ENCODE results near the gene FHDC1. TPM values are rescaled to one million over a fixed set of nuclear protein-coding genes. Genes with fewer than 3 reads are reported as not detected.

Gene FHDC1
- total RNA-seq, 1 experiment from 2014 or later: 1.7 TPM

- in situ Hi-C loops (cut with HindIII; ENCODE audit: low pct_unique_long_range_greater_than_20kb, low sequenced_read_pairs): no loop called here
- no peak for DNase-seq (ENCODE audit: low read depth)
Measured at GRCh38 chr4:153016592-153016991, 80.5 kb downstream of the FHDC1 start.

GRCh38 chr4:153018031-153018430, 81.9 kb downstream of the FHDC1 start:
- in situ Hi-C loops (cut with HindIII; ENCODE audit: low pct_unique_long_range_greater_than_20kb, low sequenced_read_pairs): no loop called here
- no peak for DNase-seq (ENCODE audit: low read depth)

- no peak for DNase-seq (ENCODE audit: low read depth)
- in situ Hi-C loops (cut with HindIII; ENCODE audit: low pct_unique_long_range_greater_than_20kb, low sequenced_read_pairs): no loop called here
Measured at GRCh38 chr4:153018684-153019083, 82.6 kb downstream of the FHDC1 start.

- in situ Hi-C loops (cut with HindIII; ENCODE audit: low pct_unique_long_range_greater_than_20kb, low sequenced_read_pairs): no loop called here
- no peak for DNase-seq (ENCODE audit: low read depth)
Measured at GRCh38 chr4:153019906-153020305, 83.8 kb downstream of the FHDC1 start.

GRCh38 chr4:153020457-153020856, 84.3 kb downstream of the FHDC1 start:
- no peak for DNase-seq (ENCODE audit: low read depth)
- in situ Hi-C loops (cut with HindIII; ENCODE audit: low pct_unique_long_range_greater_than_20kb, low sequenced_read_pairs): no loop called here

- in situ Hi-C loops (cut with HindIII; ENCODE audit: low pct_unique_long_range_greater_than_20kb, low sequenced_read_pairs): no loop called here
- no peak for DNase-seq (ENCODE audit: low read depth)
Measured at GRCh38 chr4:153021276-153021675, 85.2 kb downstream of the FHDC1 start.

- DNase-seq (ENCODE audit: low read depth): no peak
- in situ Hi-C loops (cut with HindIII; ENCODE audit: low pct_unique_long_range_greater_than_20kb, low sequenced_read_pairs): no loop called here
Measured at GRCh38 chr4:153022241-153022715, 86.2 kb downstream of the FHDC1 start.

GRCh38 chr4:153023139-153023538, 87.0 kb downstream of the FHDC1 start:
- DNase-seq (ENCODE audit: low read depth): no peak
- in situ Hi-C loops (cut with HindIII; ENCODE audit: low pct_unique_long_range_greater_than_20kb, low sequenced_read_pairs): no loop called here

- DNase-seq (ENCODE audit: low read depth): no peak
- in situ Hi-C loops (cut with HindIII; ENCODE audit: low pct_unique_long_range_greater_than_20kb, low sequenced_read_pairs): no loop called here
Measured at GRCh38 chr4:153023692-153024394, 87.7 kb downstream of the FHDC1 start.

- in situ Hi-C loops (cut with HindIII; ENCODE audit: low pct_unique_long_range_greater_than_20kb, low sequenced_read_pairs): no loop called here
- no peak for DNase-seq (ENCODE audit: low read depth)
Measured at GRCh38 chr4:153024466-153024865, 88.3 kb downstream of the FHDC1 start.

GRCh38 chr4:153025406-153025805, 89.3 kb downstream of the FHDC1 start:
- no peak for DNase-seq (ENCODE audit: low read depth)
- in situ Hi-C loops (cut with HindIII; ENCODE audit: low pct_unique_long_range_greater_than_20kb, low sequenced_read_pairs): no loop called here

- in situ Hi-C loops (cut with HindIII; ENCODE audit: low pct_unique_long_range_greater_than_20kb, low sequenced_read_pairs): no loop called here
- DNase-seq (ENCODE audit: low read depth): no peak
Measured at GRCh38 chr4:153026591-153027346, 90.6 kb downstream of the FHDC1 start.

- DNase-seq (ENCODE audit: low read depth): no peak
- in situ Hi-C loops (cut with HindIII; ENCODE audit: low pct_unique_long_range_greater_than_20kb, low sequenced_read_pairs): no loop called here
Measured at GRCh38 chr4:153027866-153028265, 91.7 kb downstream of the FHDC1 start.

GRCh38 chr4:153028535-153028934, 92.4 kb downstream of the FHDC1 start:
- DNase-seq (ENCODE audit: low read depth): no peak
- in situ Hi-C loops (cut with HindIII; ENCODE audit: low pct_unique_long_range_greater_than_20kb, low sequenced_read_pairs): no loop called here

Other genes starting within 250 kb of the FHDC1 start
- 0.17 TPM in 1 of 2 replicates, not detected in the other for gene TIGD4, start 156.6 kb upstream of the FHDC1 start, total RNA-seq (2014; rRNA removed; shearing (Covaris generic); ENCODE audit: low replicate concordance)
- gene ARFIP1, start 156.4 kb upstream of the FHDC1 start, total RNA-seq (2014; rRNA removed; shearing (Covaris generic); ENCODE audit: low replicate concordance): 35.8 and 39.1 TPM in 2 replicates

Measured in Caki2 (cell line).